Stimulated activated CD4-positive, alpha-beta T cell treated with anti-CD3 and anti-CD28 coated beads, TNF-alpha, amount 100 ng/mL, for 48 hours (primary cell): ENCODE results near the gene HNF4A.

ENCODE experiments used
- DNase-seq, 3 donors: peaks; one replicate each; pipeline ENCODE4 v3.0.0-alpha.2; 2020; ENCODE audit warnings: low read depth in 3 of 3

Gene HNF4A

DNA sequence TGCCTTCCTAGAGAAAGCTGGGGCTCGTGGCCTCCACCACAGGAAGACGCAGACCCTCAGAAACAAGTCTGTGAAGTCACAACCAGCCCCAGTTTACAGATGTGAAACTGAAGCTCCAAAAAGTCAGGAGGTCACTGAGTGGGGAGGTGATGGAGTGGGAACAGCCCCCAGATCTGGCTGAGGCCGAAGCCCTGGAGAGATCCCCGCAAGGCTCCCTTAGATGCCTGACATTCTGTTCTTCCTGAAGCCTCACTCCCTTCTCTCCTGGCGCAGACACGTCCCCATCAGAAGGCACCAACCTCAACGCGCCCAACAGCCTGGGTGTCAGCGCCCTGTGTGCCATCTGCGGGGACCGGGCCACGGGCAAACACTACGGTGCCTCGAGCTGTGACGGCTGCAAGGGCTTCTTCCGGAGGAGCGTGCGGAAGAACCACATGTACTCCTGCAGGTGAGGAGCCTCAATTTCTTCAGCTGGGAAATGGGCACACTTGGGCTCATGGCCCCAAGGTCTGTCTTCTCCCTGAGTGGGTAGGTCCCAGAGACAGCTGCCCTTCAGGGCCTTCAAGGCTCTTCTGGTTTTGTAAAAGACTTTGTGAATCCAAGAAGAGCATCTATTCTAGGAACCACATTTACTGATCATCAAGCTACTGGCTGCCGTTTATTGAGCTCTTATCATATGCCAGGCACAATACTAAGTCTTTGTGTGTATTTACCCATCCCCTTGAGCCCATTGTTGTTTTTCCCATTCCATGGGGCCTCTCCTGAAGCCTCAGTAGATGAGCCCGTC, 50.5 kb downstream of the HNF4A start:
- no peak for DNase-seq

DNA sequence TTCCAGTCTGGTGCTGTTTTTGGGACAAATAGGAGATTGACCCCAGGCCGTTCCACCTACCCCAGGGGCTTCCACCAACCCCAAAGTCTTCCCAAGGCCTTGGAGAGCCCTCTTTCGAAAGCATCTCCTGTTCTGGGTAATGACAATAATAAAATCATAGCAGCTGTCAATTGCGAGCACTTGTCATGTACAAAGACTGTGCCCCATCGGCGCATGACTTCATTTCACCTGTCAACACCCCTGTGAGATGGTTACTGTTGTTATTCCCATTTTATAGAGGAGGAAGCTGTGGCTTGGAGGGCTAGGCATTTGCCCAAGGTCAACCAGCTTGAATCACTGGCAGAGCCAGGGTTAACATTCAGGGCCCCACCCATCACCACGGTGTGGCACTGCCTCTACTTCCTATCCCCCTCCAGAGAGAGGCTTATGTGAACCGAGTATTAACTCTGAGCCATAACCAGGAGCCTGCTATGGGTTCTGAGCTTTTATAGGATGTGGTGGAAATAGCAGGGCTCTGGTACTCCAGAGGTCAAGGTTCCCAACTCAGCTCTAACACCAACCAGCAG, 51.2 kb downstream of the HNF4A start:
- DNase-seq: no peak

DNA sequence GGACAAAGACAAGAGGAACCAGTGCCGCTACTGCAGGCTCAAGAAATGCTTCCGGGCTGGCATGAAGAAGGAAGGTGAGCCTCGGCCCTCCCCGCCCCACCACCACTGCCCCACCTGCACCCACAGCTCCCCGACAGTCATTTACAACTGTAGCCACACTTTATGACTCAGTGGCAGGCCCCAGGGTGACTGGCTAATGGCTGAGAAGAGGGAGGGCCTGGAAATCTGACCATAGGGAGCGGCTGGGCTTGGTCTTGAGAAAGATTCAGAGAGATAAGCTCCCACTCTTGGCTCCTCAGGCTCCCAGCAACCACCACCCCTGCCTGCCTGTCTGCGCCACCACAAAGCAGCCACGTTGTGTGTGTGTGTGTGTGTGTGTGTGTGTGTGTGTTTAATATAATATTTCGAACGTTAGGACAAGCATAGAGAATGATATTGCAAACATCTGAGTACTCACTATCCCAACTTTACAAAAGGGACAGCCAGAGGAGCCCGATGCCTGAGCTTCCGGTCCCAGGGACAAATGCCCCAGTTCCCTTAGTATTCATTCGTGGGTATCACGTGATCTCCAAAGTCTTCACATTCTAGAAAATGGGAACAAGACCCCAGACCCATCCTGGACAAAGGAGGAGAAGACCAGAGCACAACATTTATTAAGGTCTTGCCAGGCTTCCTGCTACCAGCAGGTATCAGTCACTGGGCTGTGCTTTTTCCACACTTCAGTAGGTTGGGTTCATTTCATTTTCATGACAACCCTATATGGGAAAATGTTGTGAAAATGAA, 52.1 kb downstream of the HNF4A start:
- no peak for DNase-seq

DNA sequence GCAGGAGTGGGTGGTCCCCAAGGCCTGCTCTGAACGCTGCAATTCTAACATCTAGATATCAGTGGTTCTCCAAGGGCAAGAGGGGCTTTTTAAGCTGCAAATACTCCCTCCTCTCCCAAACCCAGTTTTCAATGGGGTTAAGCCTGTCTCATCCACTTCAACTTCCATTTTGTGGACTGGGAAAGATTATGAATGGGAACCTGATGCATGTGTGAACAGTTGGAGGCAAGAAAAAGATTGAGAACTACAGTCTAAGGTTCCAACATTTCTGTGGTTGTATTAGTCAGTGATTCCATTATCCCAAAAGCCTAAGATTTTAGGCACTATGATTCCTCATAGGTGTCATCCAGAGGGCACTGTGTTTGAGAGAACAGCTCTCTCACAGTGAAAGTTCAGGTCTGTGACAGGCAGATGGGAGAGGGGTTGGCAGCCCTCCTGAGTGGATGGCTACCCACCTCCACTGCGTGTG, 53.7 kb downstream of the HNF4A start:
- DNase-seq: no peak

DNA sequence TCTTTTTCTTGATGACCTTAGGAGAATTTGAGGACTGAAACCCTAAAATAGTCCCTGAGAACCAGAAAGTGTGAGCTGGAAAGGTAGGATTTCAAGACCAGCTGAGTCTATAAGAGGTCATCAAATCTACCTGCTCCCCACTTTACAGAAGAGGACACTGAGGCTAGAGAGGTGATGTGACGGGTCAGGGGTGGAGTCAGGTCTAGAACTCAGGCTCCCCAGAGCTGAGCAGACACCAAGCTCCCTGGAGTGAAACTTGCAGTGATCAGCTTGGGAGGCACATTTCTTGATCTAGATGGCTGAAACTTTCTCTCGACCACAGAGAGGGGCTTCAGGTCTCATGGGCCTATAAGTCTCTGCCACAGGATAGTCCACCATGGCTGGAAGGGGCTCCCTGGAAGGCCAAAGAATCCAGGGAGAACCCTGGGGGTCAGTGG, 55.1 kb downstream of the HNF4A start:
- no peak for DNase-seq

DNA sequence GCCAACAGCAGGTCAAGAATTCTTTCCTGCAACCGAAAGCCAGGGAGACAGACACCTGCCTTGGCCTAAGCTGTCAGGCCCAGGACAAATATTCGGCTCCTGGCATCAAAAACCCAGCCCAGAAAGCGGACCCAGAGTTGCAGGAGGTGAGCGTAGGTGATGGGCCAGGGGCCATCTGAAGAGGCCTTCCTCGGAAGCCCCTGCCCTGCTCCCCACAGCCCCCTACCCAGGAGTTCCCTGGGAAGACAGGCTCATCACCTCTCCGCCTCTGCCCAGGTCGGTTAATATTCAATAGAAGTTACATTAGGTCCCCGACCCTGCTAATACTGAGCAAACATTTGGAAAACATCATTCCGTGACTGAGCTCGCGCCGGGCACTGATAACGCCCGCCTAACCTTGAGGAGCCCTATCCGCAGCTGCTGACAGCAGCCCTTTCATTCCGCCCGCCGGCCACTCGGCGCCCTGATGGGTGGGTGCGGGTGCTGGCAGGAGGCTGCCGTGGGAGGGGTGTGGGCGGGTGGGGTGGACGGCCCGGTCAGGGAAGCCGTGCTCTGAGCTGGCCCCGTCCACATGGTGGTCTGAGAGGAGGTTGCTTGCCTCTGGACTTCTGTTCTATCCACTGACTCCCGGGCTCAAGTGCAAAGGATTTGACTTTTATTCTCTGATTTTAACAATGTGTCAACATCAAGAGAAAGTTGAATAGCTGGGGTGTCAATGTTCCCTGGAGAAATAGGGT, 55.7 kb downstream of the HNF4A start:
- no peak for DNase-seq

DNA sequence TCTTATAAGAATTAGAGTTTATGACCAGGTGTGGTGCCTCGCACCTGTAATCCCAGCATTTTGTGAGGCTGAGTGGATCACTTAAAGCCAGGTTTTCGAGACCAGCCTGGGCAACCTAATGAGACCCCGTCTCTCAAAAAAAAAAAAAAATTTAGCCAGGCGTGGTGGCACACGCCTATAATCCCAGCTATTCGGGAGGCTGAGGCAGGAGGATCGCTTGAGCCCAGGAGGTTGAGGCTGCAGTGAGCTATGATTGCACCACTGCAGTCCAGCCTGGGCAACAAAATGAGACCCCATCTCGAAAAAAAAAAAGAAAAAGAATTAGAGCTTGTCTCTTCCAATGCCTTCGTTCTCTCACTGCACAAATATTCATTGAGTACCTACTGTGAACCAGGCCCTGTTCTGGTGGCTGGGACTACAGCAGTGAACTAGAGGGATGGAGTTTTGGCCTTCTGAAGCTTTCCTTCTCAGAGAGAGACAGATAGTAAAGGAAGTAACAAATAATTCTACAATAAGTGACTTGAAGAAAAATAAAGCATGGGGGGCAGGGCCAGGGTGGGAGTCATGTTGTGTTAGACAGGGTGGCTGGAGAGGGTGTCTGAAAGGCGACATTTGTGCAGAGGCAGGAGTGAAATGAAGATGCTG, 56.4 kb downstream of the HNF4A start:
- DNase-seq: no peak

DNA sequence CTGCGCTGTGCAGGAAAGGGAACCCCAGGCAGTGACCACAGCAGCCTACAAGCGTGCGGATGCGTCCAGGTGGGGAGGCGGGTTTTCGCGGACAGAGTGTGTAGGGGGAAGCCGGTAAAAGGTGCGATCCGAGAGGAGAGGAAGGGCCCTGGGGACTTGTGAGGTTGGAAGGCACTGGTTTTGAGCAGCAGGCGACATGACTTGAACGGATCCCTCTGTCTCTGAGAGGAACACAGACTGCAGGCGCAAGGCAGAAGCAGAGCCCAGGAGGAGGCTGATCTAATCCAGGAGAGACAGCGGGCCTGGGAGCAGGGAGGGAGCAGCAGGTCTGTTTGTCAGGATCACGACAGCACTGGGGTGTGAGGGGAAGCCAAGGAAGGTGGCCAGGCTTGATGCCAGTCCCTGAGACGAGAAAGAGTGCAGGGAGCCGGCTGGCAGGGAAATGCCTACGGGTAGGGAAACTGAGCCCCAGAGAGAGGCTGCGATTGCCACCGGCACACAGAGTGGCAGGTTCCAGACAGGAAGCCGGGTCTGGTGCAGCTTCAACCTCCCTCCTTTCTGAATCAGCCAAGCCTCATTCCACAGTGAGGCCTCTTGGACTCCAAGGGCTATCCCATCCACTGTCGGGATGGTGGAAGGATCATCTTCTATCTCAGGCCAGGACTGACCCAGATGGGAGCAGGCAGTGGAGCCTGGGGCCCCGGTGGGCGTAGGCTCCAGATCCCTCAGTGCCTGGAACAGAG, 57.1 kb downstream of the HNF4A start:
- no peak for DNase-seq

DNA sequence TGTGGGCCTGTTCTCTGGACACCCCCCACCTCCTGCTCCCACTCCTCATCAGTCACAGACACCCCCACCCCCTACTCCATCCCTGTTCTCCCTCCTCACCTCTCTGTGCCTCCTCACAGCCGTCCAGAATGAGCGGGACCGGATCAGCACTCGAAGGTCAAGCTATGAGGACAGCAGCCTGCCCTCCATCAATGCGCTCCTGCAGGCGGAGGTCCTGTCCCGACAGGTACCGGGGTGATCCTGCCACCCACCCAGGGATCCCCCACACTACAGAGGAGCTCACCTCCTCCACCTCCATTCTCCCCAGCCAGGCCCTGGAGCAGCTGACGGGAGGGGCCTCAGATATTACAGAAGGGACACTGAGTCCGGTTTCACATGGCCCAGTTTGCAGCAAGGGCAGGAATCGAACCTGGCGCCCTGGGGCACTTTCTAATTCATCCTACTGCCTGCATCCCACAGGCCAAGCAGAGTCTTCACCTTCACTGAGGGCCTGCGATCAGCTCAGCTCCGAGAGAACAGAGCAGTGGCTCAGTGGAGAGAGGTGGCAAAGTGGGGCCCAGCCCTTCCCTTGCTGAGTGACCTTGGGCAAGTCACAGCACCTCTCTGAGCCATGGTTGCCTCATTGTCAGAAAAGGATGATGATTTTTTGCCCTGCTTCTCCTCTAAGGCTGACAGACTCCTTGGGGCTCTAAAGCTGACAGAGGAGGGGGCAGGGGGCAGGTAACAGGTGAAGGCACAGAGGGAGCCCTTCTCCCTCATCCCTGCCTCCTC, 58.3 kb downstream of the HNF4A start:
- DNase-seq: no peak

DNA sequence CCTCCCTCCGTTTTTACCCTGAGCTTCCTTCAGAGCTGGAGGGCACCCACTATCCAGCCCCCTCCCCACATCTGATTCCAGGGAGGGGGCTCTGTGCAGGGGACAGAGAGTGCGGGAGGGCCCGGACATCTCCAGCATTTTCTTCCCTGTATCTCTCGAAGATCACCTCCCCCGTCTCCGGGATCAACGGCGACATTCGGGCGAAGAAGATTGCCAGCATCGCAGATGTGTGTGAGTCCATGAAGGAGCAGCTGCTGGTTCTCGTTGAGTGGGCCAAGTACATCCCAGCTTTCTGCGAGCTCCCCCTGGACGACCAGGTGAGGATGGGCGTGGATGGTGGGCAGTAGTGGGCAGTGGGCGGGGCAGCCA, 58.8 kb downstream of the HNF4A start:
- no peak for DNase-seq

DNA sequence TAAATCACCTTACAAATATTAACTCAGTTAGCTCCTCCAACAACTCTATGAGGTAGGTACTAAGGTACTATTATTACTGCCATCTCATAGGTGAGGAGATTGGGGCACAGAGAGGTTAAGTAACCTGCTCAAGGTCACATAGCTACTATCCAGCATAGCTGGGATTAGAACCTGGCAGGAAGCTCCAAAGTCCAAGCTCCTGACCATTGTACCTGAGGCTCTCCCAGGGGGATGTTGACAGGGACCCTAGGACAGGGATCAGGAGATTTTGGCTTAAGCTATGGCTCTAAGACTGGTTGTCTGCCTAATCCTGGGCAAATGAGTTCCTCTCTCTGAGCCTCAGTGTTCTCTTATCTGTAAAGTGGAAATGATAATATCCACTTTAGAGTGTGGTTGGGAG, 59.3 kb downstream of the HNF4A start:
- DNase-seq: no peak

DNA sequence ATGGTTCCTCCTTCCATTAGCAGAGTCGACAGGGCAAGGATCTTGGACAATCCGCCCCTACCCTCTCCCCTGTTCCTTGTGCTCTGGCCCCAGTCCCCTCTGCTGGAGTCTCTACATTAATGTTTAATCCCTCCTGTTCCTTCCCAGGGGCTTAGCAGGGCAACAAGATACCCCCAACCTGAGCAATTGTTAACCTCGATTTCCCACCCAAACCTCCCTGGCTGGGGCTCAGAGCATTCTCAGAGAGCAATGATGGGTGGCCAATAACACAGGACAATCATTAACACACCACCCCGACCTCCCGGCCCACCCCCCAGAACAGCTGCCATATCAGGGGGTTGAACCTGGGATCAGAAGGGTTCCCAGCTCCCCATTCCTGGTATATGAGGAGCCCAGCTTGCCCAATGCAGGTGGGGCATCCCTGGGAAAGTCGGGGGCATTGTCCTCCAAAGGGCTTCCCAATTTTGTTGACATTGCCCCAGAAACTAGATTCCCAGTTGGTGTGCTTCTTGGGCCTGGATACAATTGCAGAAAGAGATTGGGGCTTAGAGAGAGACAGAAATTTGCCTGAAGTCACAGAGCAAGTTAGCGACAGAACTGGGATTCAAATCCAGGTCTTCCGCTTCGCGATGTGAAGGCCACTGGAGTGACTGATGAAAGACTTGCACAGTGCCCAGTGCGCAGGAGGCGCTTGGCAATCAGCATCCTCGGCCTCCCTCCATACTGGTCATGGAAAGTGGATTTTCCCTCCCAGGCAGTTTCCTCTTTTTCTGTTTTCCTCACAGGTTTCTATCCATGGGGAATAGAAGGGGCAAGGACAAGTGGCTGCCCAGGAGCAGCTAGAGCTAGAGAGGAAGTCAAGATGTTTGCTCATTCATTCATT, 60.6 kb downstream of the HNF4A start:
- no peak for DNase-seq

DNA sequence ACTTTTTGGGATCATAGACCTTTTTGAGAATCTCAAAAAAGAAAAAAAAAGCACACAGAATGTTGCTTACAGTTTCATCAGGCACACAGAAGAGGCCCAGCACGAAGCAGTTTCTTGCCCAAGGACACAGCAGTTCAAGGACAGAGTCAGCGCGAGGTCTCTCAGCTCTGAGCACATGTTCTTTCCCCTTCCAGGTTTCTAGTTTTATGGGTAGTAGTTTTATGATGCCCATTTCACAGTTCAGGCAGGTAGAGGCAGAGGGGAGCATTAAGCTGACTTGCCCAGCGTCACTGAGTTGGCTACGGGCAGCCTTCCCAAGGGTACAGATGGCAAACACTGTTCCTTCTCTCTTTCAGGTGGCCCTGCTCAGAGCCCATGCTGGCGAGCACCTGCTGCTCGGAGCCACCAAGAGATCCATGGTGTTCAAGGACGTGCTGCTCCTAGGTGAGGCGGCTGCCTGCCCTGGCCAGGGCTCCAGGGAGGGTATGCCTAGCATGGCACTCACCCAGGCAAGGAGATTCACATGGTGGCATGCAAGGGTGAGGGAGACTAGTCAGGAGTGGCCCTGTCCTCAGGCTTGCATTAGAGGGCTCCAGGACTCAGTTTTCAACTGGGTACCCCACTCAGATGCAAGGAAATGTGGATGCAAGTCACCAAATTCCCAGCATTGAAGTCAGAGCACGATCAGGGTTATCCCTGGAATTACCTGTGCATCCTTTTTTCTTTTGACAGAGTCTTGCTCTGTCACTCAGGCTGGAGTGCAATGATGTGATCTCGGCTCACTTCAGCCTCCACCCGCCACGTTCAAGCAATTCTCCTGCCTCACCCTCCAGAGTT, 62.8 kb downstream of the HNF4A start:
- DNase-seq: no peak

DNA sequence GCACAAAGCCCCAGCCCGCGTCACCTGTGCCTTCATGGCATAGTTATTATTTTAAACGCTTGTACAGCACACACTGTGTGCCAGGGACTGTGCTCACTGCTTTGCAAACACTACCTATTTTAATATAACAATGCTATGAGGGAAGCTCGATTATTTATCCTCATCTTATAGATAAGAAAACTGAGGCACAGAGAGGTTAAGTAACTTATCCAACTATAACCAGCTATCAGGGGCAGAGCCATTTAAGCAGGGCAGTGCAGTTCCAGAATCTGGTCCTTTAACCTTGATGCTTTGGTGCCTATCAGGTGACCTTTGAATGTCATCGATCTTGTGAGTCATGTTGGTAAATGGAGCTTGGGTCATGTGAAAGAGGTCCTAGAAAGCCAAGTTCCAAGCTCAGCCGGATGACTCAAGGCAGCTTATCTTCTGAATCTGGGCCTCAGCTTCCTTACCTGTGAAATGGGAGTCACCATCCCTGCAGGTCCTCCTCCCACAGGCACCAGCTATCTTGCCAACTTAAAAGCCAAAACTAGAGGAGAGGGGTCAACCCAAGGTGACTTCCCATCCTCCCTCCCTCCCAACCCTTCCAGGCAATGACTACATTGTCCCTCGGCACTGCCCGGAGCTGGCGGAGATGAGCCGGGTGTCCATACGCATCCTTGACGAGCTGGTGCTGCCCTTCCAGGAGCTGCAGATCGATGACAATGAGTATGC, 63.8 kb downstream of the HNF4A start:
- no peak for DNase-seq

DNA sequence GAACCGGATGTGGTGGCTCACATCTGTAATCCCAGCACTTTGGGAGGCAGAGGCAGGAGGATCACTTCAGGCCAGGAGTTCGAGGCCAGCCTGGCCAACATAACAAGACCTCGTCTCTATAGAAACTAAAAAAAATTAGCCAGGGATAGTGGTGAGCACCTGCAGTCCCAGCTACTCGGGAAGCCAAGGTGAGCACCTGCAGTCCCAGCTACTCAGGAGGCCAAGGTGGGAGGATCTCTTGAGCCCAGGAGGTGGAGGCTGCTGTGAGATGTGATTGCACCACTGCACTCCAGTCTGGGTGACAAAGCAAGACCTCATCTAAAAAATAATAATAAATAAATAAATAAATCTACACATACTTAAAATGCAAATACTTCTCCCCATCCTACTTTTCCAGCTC, 65.0 kb downstream of the HNF4A start:
- no peak for DNase-seq

DNA sequence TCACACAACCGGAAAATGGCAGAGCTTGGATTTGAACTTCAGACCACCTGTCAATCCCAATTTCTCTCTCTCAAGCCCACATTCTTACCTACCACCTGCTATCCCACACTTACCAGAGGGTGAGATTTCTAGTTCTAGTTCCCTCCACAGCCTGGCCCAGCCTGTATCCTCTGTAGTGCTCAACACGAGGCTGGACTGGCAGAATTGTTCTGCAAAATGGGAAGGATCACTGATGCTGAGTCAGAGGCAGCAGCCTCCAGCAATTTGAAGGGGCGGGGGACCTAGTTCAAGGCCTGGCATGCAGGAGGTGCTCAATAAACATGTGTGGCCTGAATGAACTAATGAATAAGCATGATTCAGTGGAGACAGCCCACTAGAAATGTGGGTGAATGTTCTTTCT, 66.6 kb downstream of the HNF4A start:
- DNase-seq: no peak

DNA sequence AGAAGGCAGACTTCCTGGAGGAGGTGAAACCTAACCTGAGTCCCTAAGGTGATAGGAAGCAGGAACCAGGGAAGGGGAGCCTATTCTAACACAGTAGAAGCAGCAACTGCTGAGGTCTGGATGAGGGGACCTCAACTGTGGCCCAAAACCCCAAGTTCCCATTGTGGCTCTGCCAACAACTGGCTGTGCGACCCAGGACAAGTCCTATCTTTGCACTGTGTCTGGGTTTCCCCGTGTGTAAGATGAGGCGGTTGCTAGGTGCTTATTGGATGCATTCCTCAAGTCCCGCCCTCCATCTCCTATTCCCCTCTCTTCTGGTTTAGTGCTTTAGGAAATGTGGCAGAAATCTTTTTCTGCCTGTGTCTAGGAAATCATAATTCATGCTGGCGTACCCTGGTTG, 68.0 kb downstream of the HNF4A start:
- DNase-seq: no peak
